Activated CD8-positive, alpha-beta T cell treated with anti-CD3 and anti-CD28 coated beads for 36 hours (primary cell): ENCODE data around the gene OPCML. TPM values are rescaled to one million over a fixed set of nuclear protein-coding genes. Genes with fewer than 3 reads are reported as not detected.

Experiments used
- ATAC-seq: fragments of 200-7000 bp; cut with Tn5 transposase; one replicate; pipeline ENCODE4 v1.10.0; 2021; ENCODE audit warnings: mild to moderate bottlenecking, moderate library complexity
- CTCF ChIA-PET: fragments of 350-600 bp; sonication (Branson Sonifier 250); formaldehyde crosslinking; loops from one replicate; lab custom pipeline; 2021; ENCODE audit warnings: antibody characterized with exemption; lab: Charles Lee
- POLR2A ChIA-PET: fragments of 350-600 bp; sonication (Branson Sonifier 250); formaldehyde crosslinking; loops from one replicate; lab custom pipeline; 2021; ENCODE audit warnings: antibody characterized with exemption; lab: Charles Lee
- DNase-seq: peaks from one replicate; pipeline ENCODE4 v3.0.0-alpha.2; 2020
- H3K27ac Mint-ChIP-seq: one replicate; pipeline ENCODE4 v1.8.0; 2021; ENCODE audit warnings: mild to moderate bottlenecking, mixed read lengths
- H3K27me3 Mint-ChIP-seq: one replicate; pipeline ENCODE4 v1.8.0; 2021; ENCODE audit warnings: mixed read lengths
- H3K36me3 Mint-ChIP-seq: one replicate; pipeline ENCODE4 v1.8.0; 2021; ENCODE audit warnings: low read depth, mixed read lengths
- H3K4me1 Mint-ChIP-seq: one replicate; pipeline ENCODE4 v1.8.0; 2021; ENCODE audit warnings: low read depth, mixed read lengths
- H3K4me3 Mint-ChIP-seq: one replicate; pipeline ENCODE4 v1.8.0; 2021; ENCODE audit warnings: mild to moderate bottlenecking, moderate library complexity, mixed read lengths
- H3K9me3 Mint-ChIP-seq: one replicate; pipeline ENCODE4 v1.8.0; 2021; ENCODE audit warnings: mixed read lengths
- CTCF ChIP-seq: fragments of 200-600 bp; IDR thresholded peaks from one replicate; pipeline ENCODE4 v1.8.0; 2022; ENCODE audit warnings: antibody characterized with exemption, mild to moderate bottlenecking
- intact Hi-C: fragments of 100-400 bp; cut with micrococcal nuclease; formaldehyde crosslinking; loops from one replicate; pipeline ENCODE4 v1.10.0; 2022
- total RNA-seq, 2 experiments: library from RNA; stranded (reverse); gene quantifications; one replicate each; pipeline ENCODE4 v1.2.3, GENCODE V29; 2021

Gene OPCML
- total RNA-seq, 2 experiments from 2014 or later, result not detected

GRCh38 chr11:132464003-132464342 is 1068.3 kb downstream of the OPCML start:
- no peak for TF ChIP-seq CTCF
- no peak overlapping the region for H3K27ac Mint-ChIP-seq
- ATAC-seq (no peak), DNase-seq (no peak)
- POLR2A ChIA-PET, result no interaction called here
- intact Hi-C loops, result no loop called here
- peaks cover 2% of the 10 kb centered on the region for H3K9me3 Mint-ChIP-seq
- CTCF ChIA-PET, result no interaction called here
- no peaks in the 10 kb centered on the region for H3K4me1 Mint-ChIP-seq
- no peak overlapping the region for H3K4me3 Mint-ChIP-seq
- no peaks in the 10 kb centered on the region for H3K36me3 Mint-ChIP-seq
- no peaks in the 10 kb centered on the region for H3K27me3 Mint-ChIP-seq

GRCh38 chr11:132463295-132464002 is 1068.9 kb downstream of the OPCML start:
- ATAC-seq, result no peak
- ChIA-PET POLR2A (no interaction called here), CTCF (no interaction called here)
- no peak overlapping the region for H3K4me3 Mint-ChIP-seq
- H3K9me3 Mint-ChIP-seq, result peaks cover 2% of the 10 kb centered on the region
- intact Hi-C loops, result no loop called here
- H3K4me1 Mint-ChIP-seq, result no peaks in the 10 kb centered on the region
- TF ChIP-seq CTCF, result no peak
- no peak for DNase-seq
- H3K36me3 Mint-ChIP-seq, result no peaks in the 10 kb centered on the region
- no peak overlapping the region for H3K27ac Mint-ChIP-seq
- H3K27me3 Mint-ChIP-seq, result no peaks in the 10 kb centered on the region

GRCh38 chr11:132459736-132460135 is 1072.6 kb downstream of the OPCML start:
- ATAC-seq (no peak), DNase-seq (no peak)
- no peak for TF ChIP-seq CTCF
- Mint-ChIP-seq H3K4me1 (no peaks in the 10 kb centered on the region), H3K36me3 (no peaks in the 10 kb centered on the region), H3K4me3 (no peak overlapping the region), H3K9me3 (peaks cover 2% of the 10 kb centered on the region), H3K27me3 (peaks cover 3% of the 10 kb centered on the region), H3K27ac (no peak overlapping the region)
- POLR2A ChIA-PET, result interaction anchor here (0.6 kb wide), 1 partner anchor 209 kb away, joined by 3 read pairs; no protein-coding TSS in a partner anchor
- intact Hi-C loops, result no loop called here
- CTCF ChIA-PET, result no interaction called here

GRCh38 chr11:132457445-132457844 is 1074.9 kb downstream of the OPCML start:
- POLR2A ChIA-PET, result no interaction called here
- peaks cover 3% of the 10 kb centered on the region for H3K27me3 Mint-ChIP-seq
- H3K4me1 Mint-ChIP-seq, result no peaks in the 10 kb centered on the region
- DNase-seq (no peak), ATAC-seq (no peak)
- H3K36me3 Mint-ChIP-seq, result no peaks in the 10 kb centered on the region
- H3K9me3 Mint-ChIP-seq, result peaks cover 2% of the 10 kb centered on the region
- no peak overlapping the region for H3K4me3 Mint-ChIP-seq
- CTCF ChIA-PET, result no interaction called here
- intact Hi-C loops, result no loop called here
- no peak overlapping the region for H3K27ac Mint-ChIP-seq
- TF ChIP-seq CTCF, result no peak

- H3K27ac Mint-ChIP-seq, result no peak overlapping the region
- TF ChIP-seq CTCF, result no peak
- no peaks in the 10 kb centered on the region for H3K36me3 Mint-ChIP-seq
- no peak for DNase-seq
- ATAC-seq, result no peak
- H3K4me1 Mint-ChIP-seq, result no peaks in the 10 kb centered on the region
- peaks cover 2% of the 10 kb centered on the region for H3K9me3 Mint-ChIP-seq
- H3K4me3 Mint-ChIP-seq, result no peak overlapping the region
- intact Hi-C loops, result no loop called here
- peaks cover 3% of the 10 kb centered on the region for H3K27me3 Mint-ChIP-seq
- CTCF ChIA-PET, result no interaction called here
- POLR2A ChIA-PET, result no interaction called here
These were observed 1075.5 kb downstream of the OPCML start for GRCh38 chr11:132456751-132457328.
